HG03280 (cell line): Measurements from ENCODE around the gene C11orf21.

Experiments used
- ATAC-seq: cut with Tn5 transposase; IDR thresholded peaks from one replicate; pipeline ENCODE4 v1.9.1; 2021; ENCODE audit warnings: mild to moderate bottlenecking, moderate library complexity; ENCODE audit not compliant: unreplicated experiment

The C11orf21 gene

DNA sequence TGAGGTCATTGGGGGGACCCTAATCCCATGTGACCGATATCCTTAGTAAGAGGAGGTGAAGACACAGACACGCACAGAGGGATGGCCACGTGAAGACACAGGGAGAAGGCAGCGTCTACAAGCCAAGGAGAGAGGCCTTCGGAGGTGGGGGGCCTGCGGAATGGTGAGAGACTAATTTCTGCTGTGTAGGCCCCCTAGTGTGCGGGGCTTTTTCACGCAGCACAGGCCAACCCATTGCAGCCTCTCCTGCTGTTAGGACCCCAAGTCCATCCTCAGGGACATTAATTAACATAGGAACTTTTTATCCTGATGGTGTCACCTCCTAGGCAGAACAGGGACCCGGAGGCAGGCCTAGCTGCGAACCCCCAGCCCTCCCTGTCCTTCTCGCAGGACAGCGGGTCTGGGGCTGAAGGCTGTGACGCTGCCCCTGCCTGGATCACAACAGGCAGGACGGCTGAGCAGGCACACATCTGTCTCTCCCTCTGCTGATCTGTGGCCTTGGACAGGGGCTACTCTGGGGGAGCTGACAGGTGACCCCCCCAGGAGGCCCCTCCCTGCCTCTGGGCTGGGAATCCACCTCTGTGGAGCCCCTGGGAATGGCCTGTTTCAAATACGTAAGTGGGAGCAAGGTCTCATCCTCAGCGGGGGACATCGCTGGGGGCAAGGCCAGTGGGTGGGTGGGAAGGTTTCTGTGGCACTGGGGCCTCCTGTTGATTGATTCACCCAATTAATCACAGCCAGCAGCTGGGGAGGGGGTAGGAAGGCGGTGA lies 39.2 kb downstream of the C11orf21 start:
- no peak for ATAC-seq

DNA sequence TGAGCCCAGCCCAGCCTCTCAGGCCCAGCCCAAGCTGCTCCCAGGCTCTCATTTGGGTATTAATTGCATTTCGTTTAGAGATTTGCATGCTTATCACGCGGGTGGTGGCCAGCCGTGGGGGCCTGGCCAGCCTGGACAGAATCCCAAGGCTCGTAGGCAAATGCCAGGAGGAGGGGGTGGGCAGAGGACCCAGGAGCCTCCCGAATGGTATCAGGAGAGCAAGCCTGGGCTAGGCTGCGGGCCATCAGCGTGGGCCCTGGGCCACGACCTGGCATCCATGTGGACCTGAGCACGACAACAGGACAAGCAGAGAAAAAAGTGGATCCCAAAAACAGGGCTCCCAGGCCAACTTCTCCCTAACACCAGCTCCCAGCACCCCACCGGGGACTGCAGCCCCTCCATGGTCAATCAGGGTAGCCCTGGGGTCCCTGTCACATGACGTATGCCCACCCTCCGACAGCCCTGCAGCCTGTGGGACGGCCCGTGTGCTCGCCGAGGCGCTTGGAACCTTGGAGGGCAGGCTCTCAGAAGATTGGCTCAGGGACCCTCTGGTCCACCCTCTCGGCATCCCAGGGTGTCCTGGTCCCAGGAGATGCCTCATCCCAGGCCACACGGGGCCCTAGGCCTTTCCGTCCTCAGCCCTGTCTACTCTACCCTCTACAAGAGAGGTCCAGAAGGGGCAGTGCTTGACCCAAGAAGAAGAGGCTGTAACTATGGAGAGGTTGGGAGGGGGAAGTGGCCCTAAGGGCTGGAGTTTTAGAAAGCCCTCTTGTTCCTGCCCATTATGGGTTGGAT lies 40.1 kb downstream of the C11orf21 start:
- ATAC-seq = no peak

DNA sequence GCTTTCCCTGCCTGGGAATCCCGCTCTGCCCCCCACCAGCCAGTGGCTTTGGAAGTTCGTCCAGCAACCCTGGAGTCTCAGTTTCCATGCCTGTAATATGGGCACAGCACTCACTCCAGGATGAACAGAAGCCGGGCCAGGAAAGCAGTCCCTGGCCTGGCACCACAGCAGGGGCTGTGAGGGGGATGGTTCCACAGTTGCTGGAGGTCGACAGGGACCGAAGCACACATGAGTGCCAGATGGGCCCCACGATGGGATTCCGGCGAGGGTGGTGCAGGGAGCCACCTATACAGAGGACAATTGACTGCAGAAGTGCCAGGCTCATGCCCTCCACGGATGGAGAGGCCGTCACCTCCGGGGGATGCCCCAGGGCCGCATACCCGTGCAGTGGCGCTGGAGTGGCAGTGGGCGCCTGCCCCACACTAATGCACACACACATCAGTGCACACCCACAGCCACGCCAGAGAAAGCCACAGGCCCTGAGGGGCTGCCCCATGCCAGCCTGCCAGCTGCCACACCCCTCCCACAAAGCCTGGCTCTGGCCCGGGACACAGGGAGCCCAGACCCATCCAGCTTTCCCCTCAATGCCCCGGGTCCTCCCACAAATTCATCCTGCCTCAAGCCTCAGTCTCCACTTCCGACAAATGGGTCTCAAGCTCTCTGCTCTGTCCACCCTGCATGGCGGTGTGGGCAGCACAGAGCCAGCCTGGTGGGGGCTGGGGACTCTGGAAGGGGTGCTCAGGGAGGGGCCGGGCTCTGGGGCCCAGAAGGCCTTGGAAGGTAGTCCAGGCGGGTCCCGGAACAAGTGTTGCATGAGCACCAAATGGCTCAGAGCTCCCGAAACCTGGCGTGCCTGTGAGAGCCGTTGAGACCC lies 41.0 kb downstream of the C11orf21 start:
- ATAC-seq = no peak

DNA sequence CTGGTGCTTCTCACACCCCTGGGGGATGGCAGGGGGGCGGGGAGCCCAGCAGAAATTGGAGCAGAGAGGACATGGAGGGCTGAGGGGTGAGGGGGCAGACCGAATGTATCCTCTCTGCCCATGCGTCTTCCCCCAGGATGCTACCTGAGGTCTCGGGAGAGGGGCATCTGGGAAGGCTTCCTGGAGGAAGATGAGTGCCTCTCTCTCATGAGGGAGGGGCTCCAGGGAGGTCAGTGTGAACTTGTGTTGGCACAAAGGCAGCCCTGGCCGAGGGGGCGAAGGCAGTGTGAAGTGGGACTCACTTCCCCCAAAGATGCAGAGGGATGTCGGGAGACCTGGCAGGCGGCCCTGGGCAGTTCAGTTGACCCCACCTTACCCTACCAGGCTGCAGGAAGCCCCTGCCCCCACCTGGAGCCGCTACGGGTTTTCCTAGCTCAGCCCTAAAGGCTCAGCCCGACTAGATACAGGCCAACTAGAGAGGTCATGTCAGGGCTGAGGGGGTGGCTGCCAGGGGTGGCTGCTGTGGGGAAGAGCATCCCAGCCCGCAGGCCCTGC lies 41.7 kb downstream of the C11orf21 start:
- no peak for ATAC-seq

DNA sequence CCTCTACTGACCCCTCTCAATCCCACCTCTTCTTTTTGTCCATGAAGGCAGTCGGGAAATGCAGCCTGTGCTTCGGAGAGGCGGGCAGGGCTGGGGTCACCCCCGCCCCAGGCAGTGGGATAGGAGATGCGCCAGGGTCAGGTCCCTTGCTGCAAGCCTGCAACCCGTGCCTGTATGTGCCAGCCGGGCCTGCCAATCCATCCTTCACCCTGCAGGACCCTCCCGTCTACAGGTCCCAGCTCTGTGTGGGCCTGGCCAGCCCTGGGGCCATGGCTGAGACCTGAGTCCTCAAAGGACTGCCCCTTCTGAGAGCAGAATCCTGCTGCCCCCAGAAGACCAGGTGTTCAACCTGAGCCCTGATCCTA lies 42.3 kb downstream of the C11orf21 start:
- ATAC-seq = no peak

DNA sequence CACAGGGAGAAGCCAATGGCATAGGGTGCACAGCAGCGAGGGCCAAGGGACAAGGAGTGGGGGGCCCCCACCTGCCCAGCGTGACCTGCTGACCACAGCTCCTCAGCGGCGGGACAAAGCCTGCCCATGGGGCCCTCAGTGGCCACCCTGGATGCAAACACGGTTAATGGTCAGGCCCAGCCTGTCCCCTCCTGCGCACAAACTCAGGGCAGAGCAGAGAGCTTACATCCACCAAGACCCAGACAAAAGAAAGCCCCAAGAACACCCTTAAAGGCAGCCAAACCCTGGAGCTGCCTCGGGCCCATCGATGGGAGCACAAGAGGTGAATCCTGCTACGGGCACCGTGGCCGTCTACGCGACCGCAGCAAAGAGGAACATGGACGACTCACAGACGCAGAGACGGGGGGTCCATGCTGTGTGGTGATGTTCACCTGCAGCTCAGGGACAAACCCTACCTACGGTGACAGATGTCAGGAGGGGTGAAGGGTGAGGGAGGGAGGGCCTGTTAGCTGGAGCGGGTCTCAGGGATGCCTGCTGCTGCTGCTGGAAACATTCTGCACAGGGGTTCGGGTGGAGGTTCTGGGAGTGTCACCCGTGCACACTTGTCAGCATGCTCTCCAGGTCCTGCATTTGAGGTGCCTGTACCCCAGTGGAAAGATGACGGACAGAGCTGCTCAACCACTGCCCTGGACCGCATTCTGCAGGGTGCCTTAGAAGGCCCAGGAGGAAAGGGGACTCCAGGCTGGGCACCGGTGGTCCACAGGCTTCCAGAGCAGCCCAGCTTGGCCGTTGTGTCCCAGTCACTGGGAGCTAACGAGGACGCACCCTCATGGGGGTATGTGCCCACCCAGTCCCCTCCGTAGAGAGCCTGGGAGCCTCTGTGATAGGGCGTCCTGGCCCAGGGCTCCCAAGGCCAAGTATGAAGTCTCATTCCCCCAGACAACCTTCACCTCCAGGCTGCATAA lies 42.9 kb downstream of the C11orf21 start:
- no peak for ATAC-seq

DNA sequence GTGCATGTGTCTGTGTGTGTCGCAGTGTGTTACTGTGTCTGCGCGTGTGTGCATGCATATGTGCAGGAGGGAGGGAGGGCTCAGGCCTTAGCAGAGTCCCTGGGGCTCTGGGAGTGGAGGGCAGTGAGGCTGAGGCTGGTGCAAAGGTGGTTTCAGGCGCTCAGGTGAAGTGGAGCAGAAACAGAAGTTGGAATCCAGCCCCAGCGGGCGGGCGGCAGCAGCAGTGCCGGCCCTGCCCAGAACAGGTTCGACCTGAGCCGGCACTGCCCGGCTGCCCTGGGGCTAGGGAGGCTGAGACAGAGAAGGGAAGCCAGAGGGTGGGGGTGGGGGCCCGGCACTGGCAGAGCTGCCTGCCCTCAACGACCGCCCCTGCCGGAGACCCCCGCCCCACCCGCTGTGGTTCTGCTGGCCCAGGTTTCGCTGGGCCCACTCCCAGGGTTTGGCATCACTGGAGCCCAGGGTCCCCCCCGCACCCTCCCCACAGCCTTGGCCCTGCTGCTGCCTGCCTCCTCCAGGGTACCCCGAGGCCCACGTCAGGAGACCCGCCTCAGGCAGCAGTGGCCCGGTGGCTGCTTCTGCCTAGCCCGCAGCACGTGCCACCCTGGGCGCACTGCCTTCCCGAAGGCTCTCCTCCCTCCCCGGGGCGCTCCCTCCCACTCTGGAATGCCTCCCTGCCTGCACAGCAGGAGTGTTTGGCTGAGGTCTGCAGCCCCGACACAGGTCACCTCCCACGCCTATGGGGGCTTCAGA lies 44.6 kb downstream of the C11orf21 start:
- ATAC-seq = no peak

DNA sequence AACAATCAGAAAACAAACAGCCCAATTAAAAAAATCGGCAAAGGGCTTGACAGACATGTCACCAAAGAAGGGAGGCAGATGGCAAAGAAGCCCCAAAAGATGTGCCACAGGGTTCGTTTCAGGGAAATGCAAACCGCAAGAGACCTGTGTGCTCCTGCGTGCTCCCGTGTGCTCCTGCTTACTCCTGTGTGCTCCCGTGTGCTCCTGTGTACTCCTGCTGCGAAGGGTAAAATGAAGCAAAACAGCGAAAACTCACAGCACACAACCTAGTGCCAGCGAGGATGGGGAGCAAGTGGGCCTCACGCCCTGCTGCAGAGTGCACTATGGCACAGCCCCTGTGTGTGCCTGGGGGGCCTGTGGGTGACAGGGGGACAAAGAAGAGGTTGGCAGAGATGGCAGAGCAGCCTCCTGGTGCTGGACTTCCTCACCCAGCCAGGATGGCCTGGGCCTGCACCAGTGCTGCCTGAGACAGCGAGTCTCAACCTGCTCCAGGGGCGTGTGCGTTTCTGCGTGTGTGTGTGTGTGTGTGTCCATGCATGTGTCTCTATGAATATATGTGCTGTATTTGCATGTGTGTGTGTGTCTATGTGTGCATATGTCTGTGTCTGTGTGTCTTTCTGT lies 45.3 kb downstream of the C11orf21 start:
- no peak for ATAC-seq

DNA sequence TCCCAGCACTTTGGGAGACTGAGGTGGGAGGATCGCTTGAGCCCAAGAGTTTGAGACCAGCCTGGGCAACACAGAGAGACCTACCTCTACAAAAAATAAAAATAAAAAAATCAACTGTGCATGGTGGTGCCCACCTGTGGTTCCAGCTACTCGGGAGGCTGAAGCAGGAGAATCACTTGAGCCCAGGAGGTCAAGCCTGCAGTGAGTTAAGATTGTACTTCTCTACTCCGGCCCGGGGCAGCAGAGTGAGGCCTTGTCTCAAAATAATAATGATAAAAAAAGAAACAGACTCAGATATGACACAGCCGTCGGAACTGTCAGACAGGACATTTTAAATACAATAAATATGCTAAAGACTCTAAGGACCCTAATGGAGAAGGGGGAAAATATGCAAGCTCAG lies 49.7 kb downstream of the C11orf21 start:
- ATAC-seq = no peak

DNA sequence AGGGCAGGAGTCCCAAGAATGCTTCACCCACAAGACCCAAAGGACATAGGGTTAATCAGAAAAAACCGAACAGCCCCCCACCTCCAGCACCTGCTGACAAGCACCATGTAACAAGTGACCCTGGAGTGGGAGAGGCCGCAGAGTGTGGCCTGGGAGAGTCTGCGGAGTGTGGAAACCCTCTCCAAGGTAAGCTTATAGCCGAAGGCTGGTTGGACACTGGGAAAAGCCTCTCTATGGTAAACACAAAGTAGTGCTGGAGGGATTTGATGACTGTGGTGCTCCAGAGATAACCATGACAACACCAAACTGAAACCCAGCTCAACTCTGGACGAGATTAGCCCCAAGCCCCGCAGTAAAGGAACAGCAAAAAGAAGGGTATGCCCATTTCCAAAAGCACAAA lies 50.6 kb downstream of the C11orf21 start:
- no peak for ATAC-seq

DNA sequence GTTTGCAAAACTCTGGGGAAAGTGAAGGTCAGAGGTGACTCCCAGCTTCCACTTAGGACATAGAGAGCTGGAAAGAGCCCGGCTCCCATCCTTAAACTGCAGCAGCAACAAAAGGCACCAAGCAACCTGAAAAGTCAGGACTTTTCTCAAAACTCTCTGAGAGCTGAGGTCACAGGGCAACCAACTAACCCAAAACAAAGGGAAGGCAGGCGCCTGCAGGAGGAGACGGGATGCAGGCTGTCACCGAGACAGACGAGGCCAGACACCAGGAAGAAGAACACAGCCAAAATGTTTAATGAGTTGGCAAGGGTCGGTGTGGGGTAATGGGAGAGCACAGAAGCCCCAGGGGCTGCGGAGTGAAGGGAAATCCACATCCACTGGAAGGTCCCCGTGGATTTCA lies 51.2 kb downstream of the C11orf21 start:
- ATAC-seq = no peak

DNA sequence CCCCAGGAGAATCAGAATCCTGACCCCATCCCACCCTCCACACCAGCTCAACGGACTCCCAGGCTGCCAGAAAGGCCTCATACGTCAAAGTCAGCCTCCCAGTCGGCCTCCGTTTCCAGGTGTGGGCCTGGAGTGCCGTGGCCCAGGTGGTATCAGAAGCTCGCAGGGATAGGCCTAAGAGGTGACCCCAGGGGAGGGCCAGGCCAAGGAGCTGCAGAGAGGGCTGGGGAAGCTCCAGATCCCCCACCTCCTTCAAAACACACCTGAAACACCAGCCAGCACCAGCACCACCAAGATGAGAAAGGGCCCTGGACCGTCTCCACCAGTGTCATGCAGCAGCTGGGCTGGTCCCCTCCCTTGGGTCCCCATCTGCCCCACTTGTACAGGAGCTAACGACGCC lies 51.7 kb downstream of the C11orf21 start:
- ATAC-seq = no peak

DNA sequence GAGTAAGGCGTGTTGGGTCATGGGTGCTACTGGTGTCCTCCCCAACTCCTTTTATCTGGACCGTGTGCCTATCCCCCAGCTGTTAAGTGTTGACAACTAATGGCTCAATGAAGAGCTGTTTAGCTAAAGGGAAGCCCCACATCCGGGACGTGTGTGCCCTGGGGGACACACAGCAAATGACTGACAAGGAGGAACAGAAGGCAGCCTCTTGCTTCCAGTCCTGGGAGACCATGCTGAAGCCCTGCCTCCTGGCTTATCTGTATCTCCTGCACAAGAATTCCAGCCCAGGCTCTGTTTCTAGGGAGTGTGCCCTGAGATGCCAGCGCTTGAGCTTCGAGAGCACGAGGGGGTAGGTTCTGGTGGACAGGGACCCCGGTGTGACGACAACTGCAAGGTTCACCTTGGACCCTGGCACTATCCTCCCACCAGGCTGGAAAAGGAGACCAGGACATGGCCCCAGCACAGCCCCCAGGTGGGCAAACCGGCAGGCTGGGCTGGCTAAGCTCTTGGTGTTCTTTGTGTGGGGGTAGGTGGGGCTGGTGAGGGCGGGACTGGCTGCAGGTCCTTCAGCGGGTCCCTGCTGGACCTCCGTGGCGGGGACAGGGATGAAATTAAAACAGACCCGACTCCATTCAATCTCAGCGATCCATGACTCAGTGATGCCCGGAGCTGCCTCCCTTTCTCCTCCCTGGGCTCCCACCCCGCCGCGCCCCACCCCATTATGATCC lies 52.4 kb downstream of the C11orf21 start:
- no peak for ATAC-seq

DNA sequence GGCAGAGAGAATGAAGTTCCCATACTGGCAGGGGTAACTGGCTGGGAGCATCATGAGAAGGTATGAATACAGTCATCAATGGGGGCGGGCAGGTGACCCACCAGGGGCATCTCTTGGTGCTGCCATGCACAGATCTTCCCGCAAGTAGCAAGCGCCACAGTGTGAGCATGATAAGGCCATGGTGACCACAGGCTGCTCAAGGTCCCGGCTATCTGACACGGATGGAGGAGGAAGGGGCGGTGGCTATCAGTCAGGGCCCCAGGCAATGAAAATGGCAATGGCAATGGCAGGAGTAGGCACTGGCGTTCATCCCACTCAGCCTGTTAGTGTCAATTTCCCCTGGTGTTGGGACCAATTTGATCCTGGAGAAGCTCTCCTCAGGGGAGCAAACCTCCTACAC lies 53.0 kb downstream of the C11orf21 start:
- ATAC-seq = no peak

DNA sequence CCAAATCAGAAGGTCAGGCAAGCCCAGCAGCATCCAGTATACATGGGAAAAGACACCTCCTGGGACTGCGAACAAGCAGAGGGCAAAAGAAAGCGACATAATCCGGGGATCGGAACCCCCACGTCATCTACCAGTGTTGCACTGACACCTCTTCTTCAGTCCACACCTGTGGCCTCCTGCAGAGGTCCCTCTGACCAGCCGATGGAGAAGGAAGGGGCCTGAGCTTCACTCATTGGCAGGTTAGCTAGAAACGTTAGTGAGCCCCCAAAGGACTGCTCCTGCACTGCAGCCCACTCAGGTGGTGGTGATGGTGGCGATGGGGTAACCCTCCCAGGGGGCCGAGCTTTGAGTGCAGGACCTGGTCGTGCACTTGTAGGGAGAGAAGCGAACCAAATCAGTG lies 53.5 kb downstream of the C11orf21 start:
- no peak for ATAC-seq

DNA sequence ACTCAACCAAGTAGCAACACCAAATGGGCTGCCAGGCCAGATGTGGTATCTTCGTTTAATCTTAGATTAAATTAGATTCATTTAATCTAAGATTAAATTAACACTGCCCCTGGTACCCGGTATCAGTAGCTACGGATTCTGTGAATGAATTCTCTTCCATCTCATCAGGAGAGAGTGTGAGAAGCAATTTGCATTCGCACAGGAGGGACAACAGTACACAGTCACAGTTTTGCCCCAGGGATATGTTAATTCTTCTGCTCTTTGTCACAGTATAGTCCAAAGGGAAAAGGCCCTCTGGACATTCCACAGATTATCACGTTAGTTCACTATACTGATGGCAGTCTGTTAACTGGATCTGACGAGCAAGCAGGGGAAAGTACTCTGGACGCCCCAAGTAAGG lies 54.2 kb downstream of the C11orf21 start:
- no peak for ATAC-seq
